ENCODE data around the gene OR2T27.

The OR2T27 gene

GRCh38 chr1:248630551-248630950, 24.8 kb downstream of the OR2T27 start:
- no peak for DNase-seq (ENCODE audit: low read depth)
- TF ChIP-seq, protein P1, sequence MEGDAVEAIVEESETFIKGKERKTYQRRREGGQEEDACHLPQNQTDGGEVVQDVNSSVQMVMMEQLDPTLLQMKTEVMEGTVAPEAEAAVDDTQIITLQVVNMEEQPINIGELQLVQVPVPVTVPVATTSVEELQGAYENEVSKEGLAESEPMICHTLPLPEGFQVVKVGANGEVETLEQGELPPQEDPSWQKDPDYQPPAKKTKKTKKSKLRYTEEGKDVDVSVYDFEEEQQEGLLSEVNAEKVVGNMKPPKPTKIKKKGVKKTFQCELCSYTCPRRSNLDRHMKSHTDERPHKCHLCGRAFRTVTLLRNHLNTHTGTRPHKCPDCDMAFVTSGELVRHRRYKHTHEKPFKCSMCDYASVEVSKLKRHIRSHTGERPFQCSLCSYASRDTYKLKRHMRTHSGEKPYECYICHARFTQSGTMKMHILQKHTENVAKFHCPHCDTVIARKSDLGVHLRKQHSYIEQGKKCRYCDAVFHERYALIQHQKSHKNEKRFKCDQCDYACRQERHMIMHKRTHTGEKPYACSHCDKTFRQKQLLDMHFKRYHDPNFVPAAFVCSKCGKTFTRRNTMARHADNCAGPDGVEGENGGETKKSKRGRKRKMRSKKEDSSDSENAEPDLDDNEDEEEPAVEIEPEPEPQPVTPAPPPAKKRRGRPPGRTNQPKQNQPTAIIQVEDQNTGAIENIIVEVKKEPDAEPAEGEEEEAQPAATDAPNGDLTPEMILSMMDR (IDR thresholded peaks at IDR 0.05; ENCODE audit: low read depth, low read length, missing control alignments): no peak
- H3K4me3 ChIP-seq (ENCODE audit: low read depth, low read length): no peak overlapping the region

GRCh38 chr1:248627971-248628844, 27.1 kb downstream of the OR2T27 start:
- TF ChIP-seq, protein P1 (IDR thresholded peaks at IDR 0.05; ENCODE audit: low read depth, low read length, missing control alignments): no peak
- peak overlapping the region; percentile 9; the same call in 1 of the 2 replicates for H3K4me3 ChIP-seq (ENCODE audit: low read depth, low read length)
- peak; percentile 43 for DNase-seq (ENCODE audit: low read depth)

DNA sequence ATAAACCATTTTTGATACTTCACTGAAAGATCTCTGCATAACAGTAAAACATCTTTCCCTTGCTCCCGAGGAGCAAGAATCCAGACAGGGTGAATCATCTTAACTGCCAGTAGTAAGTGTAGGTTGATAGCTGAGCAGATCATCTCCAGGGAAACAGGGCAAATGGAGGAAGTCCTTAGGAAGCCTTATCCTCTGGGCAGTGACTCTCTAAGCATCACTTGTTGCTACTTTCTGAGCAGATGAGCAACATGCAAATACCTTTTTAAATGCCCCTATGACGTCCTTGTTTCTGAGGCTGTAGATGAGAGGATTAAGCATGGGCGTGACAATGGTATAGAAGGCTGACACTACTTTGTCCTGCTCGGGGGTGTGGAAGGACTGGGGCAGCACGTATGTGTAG, 29.4 kb downstream of the OR2T27 start:
- TF ChIP-seq, protein P1 (IDR thresholded peaks at IDR 0.05; ENCODE audit: low read depth, low read length, missing control alignments): no peak

GRCh38 chr1:248625166-248625565, 30.2 kb downstream of the OR2T27 start:
- H3K4me3 ChIP-seq (ENCODE audit: low read depth, low read length): no peak overlapping the region
- TF ChIP-seq, protein P1 (IDR thresholded peaks at IDR 0.05; ENCODE audit: low read depth, low read length, missing control alignments): no peak
- DNase-seq (ENCODE audit: low read depth): no peak

More for the DNA sequence above, 29.4 kb downstream of the OR2T27 start:
- no peak overlapping the region for H3K4me3 ChIP-seq (ENCODE audit: low read depth, low read length)
- DNase-seq (ENCODE audit: low read depth): no peak

DNA sequence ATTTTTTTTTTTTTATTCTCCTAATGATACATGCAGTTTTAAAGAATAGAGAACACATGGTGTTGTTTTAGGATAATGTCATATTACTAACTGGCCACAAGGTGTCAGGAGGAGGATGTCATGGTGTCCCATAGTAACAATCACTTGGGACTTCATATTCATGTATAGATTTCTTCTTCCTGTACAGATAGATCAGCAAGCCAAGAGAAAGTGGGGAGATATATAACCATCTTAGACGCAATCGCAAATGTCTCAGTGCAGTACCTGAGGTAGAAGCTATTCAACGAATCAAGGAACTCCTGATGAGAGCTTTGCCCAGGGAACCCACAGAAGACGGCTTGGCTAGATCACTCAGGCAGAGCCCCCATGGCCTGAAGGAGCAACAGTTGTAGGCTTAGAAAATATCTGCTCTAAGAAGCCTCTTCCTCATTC, 32.7 kb downstream of the OR2T27 start:
- TF ChIP-seq, protein P1 (IDR thresholded peaks at IDR 0.05; ENCODE audit: low read depth, low read length, missing control alignments): peak; percentile 40
- peak; percentile 49 for DNase-seq (ENCODE audit: low read depth)

DNA sequence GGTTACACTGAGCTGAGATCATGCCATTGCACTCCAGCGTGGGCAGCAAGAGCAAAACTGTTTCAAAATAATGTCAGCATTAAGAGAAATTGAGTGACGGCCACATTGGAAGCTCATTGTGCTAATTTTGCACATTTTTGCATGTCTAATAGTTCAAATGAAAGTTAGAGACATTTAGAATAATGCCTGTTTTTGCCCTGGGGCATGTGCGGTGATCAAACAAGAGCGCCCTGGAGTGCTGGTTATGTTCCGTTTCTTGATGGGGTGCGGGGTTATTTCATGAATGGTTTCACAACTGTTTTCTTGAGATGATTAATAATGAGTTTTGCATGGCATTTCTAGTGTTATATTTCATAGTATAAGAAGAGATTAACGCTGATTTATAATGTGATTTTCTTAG, 33.6 kb downstream of the OR2T27 start:
- TF ChIP-seq, protein P1 (IDR thresholded peaks at IDR 0.05; ENCODE audit: low read depth, low read length, missing control alignments): no peak
- no peak overlapping the region for H3K4me3 ChIP-seq (ENCODE audit: low read depth, low read length)
- DNase-seq (ENCODE audit: low read depth): no peak

More for the DNA sequence above, 32.7 kb downstream of the OR2T27 start:
- H3K4me3 ChIP-seq (ENCODE audit: low read depth, low read length): no peak overlapping the region
